ENCODE data around the gene TCF4.

TCF4 gene

GRCh38 chr18:55384551-55385275 is 203.3 kb downstream of the TCF4 start:
- in situ Hi-C loops (cut with MboI; ENCODE audit: low pct_unique_long_range_greater_than_20kb, low sequenced_read_pairs) = no loop called here

DNA sequence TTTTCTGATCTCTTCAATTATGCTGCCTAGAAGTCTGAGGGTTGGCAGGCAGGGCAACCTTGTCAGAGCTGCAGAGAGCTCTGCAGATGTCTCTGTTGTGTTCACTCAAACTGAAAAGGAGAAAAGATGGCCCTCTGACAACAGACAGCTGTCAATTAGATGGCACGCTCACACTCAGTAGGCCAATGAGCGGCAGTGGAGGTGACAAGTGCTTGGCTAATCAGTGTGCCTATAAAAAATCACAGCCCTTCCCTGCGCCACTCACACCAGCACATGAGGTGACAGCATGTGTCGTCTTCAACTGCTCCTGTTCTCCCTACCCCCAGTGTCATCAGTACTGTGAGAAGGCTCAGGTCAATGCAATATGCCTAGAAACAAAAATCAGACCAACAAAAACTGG is 203.9 kb downstream of the TCF4 start:
- in situ Hi-C loops (cut with MboI; ENCODE audit: low pct_unique_long_range_greater_than_20kb, low sequenced_read_pairs) = no loop called here
- no peak for DNase-seq

More at GRCh38 chr18:55384551-55385275, 203.3 kb downstream of the TCF4 start:
- peak; percentile 50 for DNase-seq

- in situ Hi-C loops (cut with MboI; ENCODE audit: low pct_unique_long_range_greater_than_20kb, low sequenced_read_pairs) = no loop called here
- DNase-seq = no peak
Observed at GRCh38 chr18:55382277-55382805, 205.7 kb downstream of the TCF4 start.

DNA sequence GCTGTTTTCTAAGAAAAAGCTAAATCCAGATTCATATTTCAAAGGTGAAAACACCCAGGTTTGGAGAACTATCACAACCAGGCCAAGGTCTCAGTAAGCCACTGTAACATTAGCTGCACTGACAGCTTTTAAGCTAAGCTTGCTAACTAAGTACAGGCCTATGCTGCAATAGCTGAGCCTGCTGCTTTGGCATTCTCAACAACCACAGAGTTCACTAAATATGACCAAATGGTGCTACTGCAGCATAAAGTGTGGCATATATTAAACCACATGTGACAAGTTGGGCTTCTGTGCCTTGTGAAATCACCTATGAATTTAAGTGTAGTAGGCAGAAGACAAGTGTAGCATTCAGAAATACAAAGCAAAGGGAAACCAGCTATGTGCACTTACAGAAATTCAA is 206.7 kb downstream of the TCF4 start:
- DNase-seq = no peak
- in situ Hi-C loops (cut with MboI; ENCODE audit: low pct_unique_long_range_greater_than_20kb, low sequenced_read_pairs) = no loop called here

GRCh38 chr18:55380589-55380988 is 207.4 kb downstream of the TCF4 start:
- in situ Hi-C loops (cut with MboI; ENCODE audit: low pct_unique_long_range_greater_than_20kb, low sequenced_read_pairs) = no loop called here
- DNase-seq = no peak

DNA sequence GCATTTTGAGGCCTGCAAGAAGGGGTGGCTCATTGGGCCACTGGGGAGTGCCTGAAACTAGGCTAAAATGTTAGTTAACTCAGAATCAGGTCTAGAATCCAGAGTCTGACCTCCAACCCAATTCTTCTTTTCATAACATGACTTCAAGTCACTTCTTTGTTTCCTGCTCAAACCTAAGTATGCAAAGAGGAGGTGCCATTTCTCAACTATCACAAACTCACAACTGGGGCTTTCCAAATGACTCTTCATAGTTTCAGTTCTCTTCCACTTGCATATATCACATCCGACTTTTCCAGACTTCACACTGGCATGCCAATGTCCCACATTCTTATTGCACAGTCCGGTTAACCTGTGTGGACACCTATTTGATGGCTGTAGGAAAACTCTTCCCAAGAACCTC is 211.6 kb downstream of the TCF4 start:
- in situ Hi-C loops (cut with MboI; ENCODE audit: low pct_unique_long_range_greater_than_20kb, low sequenced_read_pairs) = no loop called here

DNA sequence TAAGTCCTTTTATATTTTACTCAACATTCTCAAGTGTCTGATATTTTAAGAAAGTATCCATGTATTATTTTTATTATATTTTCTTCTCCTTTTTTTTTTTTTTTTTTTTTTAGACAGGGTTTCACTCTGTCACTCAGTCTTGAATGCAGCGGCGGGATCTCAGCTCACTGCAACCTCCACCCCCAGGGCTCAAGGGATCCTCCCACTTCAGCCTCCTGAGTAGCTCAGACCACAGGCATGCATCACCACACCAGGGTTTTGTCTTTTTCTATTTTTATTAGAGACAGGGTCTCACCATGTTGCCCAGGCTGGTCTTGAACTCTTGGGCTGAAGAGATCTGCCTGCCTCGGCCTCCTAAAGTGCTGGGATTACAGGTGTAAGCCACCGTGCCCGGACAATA is 212.1 kb downstream of the TCF4 start:
- in situ Hi-C loops (cut with MboI; ENCODE audit: low pct_unique_long_range_greater_than_20kb, low sequenced_read_pairs) = no loop called here
- no peak for DNase-seq

More for the DNA sequence above, 211.6 kb downstream of the TCF4 start:
- DNase-seq = no peak

- DNase-seq = no peak
- in situ Hi-C loops (cut with MboI; ENCODE audit: low pct_unique_long_range_greater_than_20kb, low sequenced_read_pairs) = no loop called here
Observed at GRCh38 chr18:55374741-55375140, 213.3 kb downstream of the TCF4 start.

DNA sequence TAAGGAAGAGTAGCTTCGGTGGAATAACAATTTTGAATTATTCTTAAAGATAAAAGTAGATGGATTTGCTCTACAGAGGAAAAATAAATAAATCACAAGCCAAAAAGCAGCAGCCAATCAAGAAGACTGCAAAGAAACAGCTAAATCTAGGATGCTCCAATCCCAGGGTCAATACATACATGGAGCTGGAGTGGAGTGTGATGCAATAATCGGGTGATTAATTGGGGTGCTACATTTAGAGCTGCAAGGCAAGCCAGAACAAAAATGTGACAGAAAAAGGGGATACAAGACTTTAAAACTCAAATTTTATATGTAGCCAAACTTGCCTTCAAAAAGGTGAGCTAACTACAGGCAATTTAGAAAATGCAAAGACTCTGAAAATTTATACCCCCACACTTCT is 215.8 kb downstream of the TCF4 start:
- in situ Hi-C loops (cut with MboI; ENCODE audit: low pct_unique_long_range_greater_than_20kb, low sequenced_read_pairs) = no loop called here

DNA sequence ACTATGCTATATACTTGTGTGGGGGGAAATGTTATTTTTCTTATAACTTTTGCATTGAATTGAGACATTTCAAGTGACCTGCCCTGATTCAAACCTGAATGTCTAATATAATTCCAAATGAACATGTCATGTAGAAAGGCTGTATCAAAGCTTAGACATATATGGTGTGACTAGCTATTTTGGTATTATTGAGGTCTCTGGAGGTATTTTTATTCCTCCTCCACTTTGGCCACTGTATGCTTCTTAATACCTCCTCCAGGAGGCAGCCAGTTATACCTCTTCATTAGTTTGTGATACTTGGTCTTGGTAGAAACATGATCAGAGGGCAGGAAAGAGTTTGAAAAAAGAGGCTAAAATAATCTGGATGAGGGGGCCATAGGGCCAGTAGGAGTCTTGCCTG is 217.1 kb downstream of the TCF4 start:
- in situ Hi-C loops (cut with MboI; ENCODE audit: low pct_unique_long_range_greater_than_20kb, low sequenced_read_pairs) = no loop called here
- DNase-seq = no peak

More for the DNA sequence above, 215.8 kb downstream of the TCF4 start:
- DNase-seq = no peak

GRCh38 chr18:55369346-55369745 is 218.6 kb downstream of the TCF4 start:
- no peak for DNase-seq
- in situ Hi-C loops (cut with MboI; ENCODE audit: low pct_unique_long_range_greater_than_20kb, low sequenced_read_pairs) = no loop called here

- DNase-seq = no peak
- in situ Hi-C loops (cut with MboI; ENCODE audit: low pct_unique_long_range_greater_than_20kb, low sequenced_read_pairs) = no loop called here
Observed at GRCh38 chr18:55365342-55365741, 222.7 kb downstream of the TCF4 start.

DNA sequence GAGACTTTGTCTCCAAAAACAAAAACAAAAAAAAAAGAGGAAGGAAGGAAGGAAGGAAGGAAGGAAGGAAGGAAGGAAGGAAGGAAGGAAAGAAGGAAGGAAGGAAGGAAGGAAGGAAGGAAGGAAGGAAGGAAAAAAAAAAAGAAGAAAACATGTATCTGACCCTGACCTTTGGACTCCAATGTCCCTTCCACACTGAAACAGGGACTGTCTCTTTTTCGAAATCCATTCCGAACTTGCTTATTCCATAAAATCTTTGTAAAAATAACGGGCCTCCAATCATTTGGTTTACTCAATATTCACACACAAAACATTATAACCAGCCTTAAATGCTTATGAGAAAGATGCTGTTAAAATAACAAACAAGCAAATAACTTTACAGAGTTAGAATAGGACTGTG is 225.7 kb downstream of the TCF4 start:
- in situ Hi-C loops (cut with MboI; ENCODE audit: low pct_unique_long_range_greater_than_20kb, low sequenced_read_pairs) = no loop called here

DNA sequence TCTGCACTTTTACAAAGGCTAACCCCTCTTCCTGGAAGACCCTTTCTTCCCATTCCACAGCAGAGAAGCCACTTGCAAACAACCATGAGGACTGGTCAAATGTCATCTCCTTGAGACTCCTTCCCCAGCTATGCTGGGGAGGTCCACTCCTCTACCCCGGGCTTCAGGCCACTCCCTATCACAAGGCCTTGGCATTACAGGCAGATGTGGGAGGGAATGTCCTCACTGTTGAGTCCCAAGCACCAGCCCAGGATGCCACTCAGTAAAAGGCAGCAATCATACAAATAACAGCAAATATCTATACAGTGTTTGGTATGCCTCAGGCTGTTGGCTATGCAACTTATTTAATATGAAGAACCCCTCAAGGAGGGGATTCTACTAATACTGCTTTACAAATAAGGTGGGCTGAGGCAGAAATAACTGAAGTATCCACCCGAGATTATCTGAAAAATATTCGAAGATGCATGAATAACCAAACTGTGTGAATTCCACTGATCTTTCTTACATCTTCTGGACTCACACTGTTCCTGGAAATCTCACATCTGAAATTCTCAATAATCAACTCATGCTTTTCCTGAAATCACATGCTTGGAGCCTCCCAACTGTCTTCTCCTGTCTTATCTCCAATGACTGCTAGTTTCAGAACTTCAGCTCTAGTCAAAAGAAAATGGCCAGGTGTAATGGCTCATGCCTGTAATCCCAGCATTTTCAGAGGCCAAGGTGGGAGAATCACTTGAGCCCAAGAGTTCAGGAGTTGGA is 226.3 kb downstream of the TCF4 start:
- DNase-seq = no peak
- in situ Hi-C loops (cut with MboI; ENCODE audit: low pct_unique_long_range_greater_than_20kb, low sequenced_read_pairs) = no loop called here

More for the DNA sequence above, 225.7 kb downstream of the TCF4 start:
- no peak for DNase-seq

GRCh38 chr18:55360061-55360460 is 227.9 kb downstream of the TCF4 start:
- no peak for DNase-seq
- in situ Hi-C loops (cut with MboI; ENCODE audit: low pct_unique_long_range_greater_than_20kb, low sequenced_read_pairs) = no loop called here

DNA sequence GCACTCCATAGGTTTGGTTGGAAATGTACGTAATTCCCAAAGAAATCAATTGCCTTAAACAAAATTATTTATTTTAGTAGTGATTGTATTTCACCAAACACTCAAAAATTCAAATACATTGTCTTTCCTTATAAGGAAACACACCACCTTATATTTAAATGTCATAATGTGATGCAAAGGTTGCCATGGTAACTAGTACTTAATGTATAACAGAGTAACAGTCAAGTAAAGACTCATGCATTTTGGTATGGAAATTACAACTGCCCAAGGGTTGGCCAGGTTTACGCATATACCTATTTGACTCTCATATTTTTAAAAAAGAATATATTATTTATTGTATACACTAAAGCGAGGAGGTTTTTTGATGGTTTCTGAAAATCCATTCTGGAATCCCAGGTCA is 231.2 kb downstream of the TCF4 start:
- in situ Hi-C loops (cut with MboI; ENCODE audit: low pct_unique_long_range_greater_than_20kb, low sequenced_read_pairs) = no loop called here
- no peak for DNase-seq

DNA sequence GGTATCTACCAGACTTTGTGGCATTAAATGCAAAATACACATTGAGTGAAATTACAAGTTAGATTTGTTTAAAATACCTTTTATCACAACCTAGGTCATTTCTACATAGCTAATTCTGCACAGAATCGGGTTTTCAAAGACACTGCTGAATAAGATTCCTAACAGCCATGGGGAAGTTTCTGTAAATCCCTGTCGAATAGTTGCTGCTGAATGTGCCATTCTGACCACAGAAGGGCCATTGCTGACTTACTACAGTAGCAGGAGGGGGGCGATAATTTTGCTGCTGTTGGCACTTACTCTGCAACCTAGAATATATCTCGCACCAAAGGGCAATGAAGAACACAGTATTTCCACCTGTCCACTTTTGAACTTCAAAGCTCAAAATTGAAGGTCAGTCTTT is 232.8 kb downstream of the TCF4 start:
- no peak for DNase-seq
- in situ Hi-C loops (cut with MboI; ENCODE audit: low pct_unique_long_range_greater_than_20kb, low sequenced_read_pairs) = no loop called here

DNA sequence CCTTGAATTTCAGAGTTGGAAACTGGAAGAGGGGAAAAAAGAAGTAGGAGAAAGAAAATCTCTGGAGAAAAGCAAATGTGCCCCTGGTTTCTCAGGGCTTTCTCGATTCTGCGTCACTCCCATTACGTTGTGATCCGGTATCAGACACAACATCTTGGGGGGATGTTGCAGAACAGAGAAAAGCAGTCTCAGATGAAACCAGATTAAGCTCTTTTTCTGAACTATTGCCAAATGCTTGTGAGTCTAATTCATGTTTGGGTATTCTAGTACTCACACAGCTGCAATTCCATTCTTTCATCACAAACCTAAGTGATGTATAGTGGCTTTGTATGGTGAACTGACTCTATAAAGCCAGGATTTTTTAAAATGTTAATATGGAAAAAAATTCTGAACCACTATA is 233.2 kb downstream of the TCF4 start:
- DNase-seq = no peak
- in situ Hi-C loops (cut with MboI; ENCODE audit: low pct_unique_long_range_greater_than_20kb, low sequenced_read_pairs) = no loop called here

DNA sequence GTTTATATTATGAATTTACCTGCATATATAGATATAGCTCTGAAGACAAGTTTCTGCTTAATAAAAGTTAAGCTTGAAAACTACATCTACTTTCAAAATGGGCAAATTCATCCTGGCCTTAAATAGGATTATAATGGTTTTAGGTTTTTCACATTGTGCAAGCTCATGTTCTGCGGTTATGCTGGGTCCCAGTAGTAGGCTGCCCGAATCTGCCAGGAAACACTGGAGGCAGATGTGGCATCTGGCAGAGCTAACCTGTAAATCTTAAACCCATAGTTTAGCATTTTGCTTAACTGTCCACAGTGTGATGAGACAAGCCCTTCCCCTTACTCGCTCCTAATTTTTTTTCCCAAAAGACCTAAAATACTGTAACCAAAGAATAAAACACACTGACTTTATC is 234.2 kb downstream of the TCF4 start:
- peak; percentile 48 for DNase-seq
- in situ Hi-C loops (cut with MboI; ENCODE audit: low pct_unique_long_range_greater_than_20kb, low sequenced_read_pairs) = no loop called here

DNA sequence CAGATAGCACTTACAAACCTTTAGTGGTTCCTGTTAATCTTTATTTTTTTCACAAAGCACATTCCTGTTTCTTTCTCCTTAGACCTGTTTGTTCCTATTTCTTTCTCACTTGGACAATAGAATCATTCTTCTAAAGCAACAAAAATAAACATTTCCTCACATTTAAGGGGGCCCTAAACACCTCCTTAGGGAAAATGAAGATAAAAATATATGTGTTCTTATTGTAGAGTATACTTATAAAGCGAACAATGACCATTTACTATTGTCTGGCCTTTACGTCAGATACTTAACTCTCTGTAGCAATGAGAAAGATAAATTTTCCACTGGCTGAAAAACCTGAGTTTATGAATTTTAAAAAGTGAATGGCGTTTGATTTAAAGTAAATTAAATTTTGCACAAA is 234.6 kb downstream of the TCF4 start:
- in situ Hi-C loops (cut with MboI; ENCODE audit: low pct_unique_long_range_greater_than_20kb, low sequenced_read_pairs) = no loop called here
- DNase-seq = no peak

All from KBM-7 (cell line).